ENCODE data around the gene DNAJC13.

Gene DNAJC13

GRCh38 chr3:132461544-132461943, 44.2 kb downstream of the DNAJC13 start:
- FAIRE-seq: no peak

GRCh38 chr3:132464066-132464465, 46.8 kb downstream of the DNAJC13 start:
- DNase-seq (ENCODE audit: insufficient read length, low spot score) (no peak), FAIRE-seq (no peak)

More at GRCh38 chr3:132461544-132461943, 44.2 kb downstream of the DNAJC13 start:
- DNase-seq (ENCODE audit: insufficient read length, low spot score): no peak

GRCh38 chr3:132469326-132469725, 52.0 kb downstream of the DNAJC13 start:
- DNase-seq (ENCODE audit: insufficient read length, low spot score) (no peak), FAIRE-seq (no peak)

GRCh38 chr3:132486099-132486498, 68.8 kb downstream of the DNAJC13 start:
- FAIRE-seq (no peak), DNase-seq (ENCODE audit: insufficient read length, low spot score) (no peak)

GRCh38 chr3:132488151-132488550, 70.8 kb downstream of the DNAJC13 start:
- no peak for FAIRE-seq

GRCh38 chr3:132499071-132499470, 81.8 kb downstream of the DNAJC13 start:
- no peak for FAIRE-seq
- DNase-seq (ENCODE audit: insufficient read length, low spot score): no peak

More at GRCh38 chr3:132488151-132488550, 70.8 kb downstream of the DNAJC13 start:
- DNase-seq (ENCODE audit: insufficient read length, low spot score): no peak

- FAIRE-seq (no peak), DNase-seq (ENCODE audit: insufficient read length, low spot score) (no peak)
Observed at GRCh38 chr3:132503559-132503958, 86.3 kb downstream of the DNAJC13 start.

GRCh38 chr3:132504375-132504933, 87.2 kb downstream of the DNAJC13 start:
- DNase-seq (ENCODE audit: insufficient read length, low spot score): no peak
- no peak for FAIRE-seq

- DNase-seq (ENCODE audit: insufficient read length, low spot score) (no peak), FAIRE-seq (no peak)
Observed at GRCh38 chr3:132507657-132508056, 90.4 kb downstream of the DNAJC13 start.

- no peak for DNase-seq (ENCODE audit: insufficient read length, low spot score)
- no peak for FAIRE-seq
Observed at GRCh38 chr3:132509096-132509495, 91.8 kb downstream of the DNAJC13 start.

GRCh38 chr3:132509506-132509905, 92.2 kb downstream of the DNAJC13 start:
- FAIRE-seq: no peak

GRCh38 chr3:132513057-132513456, 95.8 kb downstream of the DNAJC13 start:
- no peak for FAIRE-seq
- DNase-seq (ENCODE audit: insufficient read length, low spot score): no peak

More at GRCh38 chr3:132509506-132509905, 92.2 kb downstream of the DNAJC13 start:
- no peak for DNase-seq (ENCODE audit: insufficient read length, low spot score)

GRCh38 chr3:132517311-132517710, 100.0 kb downstream of the DNAJC13 start:
- DNase-seq (ENCODE audit: insufficient read length, low spot score) (no peak), FAIRE-seq (no peak)

- no peak for DNase-seq (ENCODE audit: insufficient read length, low spot score)
- FAIRE-seq: no peak
Observed at GRCh38 chr3:132519914-132520313, 102.6 kb downstream of the DNAJC13 start.

- no peak for FAIRE-seq
Observed at GRCh38 chr3:132521901-132522300, 104.6 kb downstream of the DNAJC13 start.

GRCh38 chr3:132522353-132522752, 105.1 kb downstream of the DNAJC13 start:
- no peak for DNase-seq (ENCODE audit: insufficient read length, low spot score)
- FAIRE-seq: peak; percentile 72

More at GRCh38 chr3:132521901-132522300, 104.6 kb downstream of the DNAJC13 start:
- DNase-seq (ENCODE audit: insufficient read length, low spot score): no peak

GRCh38 chr3:132530624-132531023, 113.3 kb downstream of the DNAJC13 start:
- FAIRE-seq: no peak
- DNase-seq (ENCODE audit: insufficient read length, low spot score): no peak

GRCh38 chr3:132535575-132536441, 118.5 kb downstream of the DNAJC13 start:
- peak; percentile 16 for DNase-seq (ENCODE audit: insufficient read length, low spot score)
- peak; percentile 82 for FAIRE-seq

- DNase-seq (ENCODE audit: insufficient read length, low spot score): no peak
- peak; percentile 66 for FAIRE-seq
Observed at GRCh38 chr3:132536442-132537153, 119.3 kb downstream of the DNAJC13 start.

GRCh38 chr3:132537297-132537696, 120.0 kb downstream of the DNAJC13 start:
- no peak for FAIRE-seq

GRCh38 chr3:132538072-132538471, 120.8 kb downstream of the DNAJC13 start:
- FAIRE-seq: no peak
- no peak for DNase-seq (ENCODE audit: insufficient read length, low spot score)

More at GRCh38 chr3:132537297-132537696, 120.0 kb downstream of the DNAJC13 start:
- DNase-seq (ENCODE audit: insufficient read length, low spot score): no peak
